Activated CD4-positive, alpha-beta T cell treated with anti-CD3 and anti-CD28 coated beads, Interleukin-2, amount 50 U/mL, for 16 hours (primary cell): ENCODE results near the gene SMIM45.

Experiments used
- DNase-seq: peaks from one replicate; pipeline ENCODE4 v3.0.0-alpha.2; 2020

Gene SMIM45

GRCh38 chr22:41915786-41916493 lies 36.0 kb upstream of the SMIM45 start:
- no peak for DNase-seq

GRCh38 chr22:41916745-41917358 lies 35.1 kb upstream of the SMIM45 start:
- DNase-seq = no peak

GRCh38 chr22:41917375-41917902 lies 34.5 kb upstream of the SMIM45 start:
- no peak for DNase-seq

GRCh38 chr22:41917903-41918791 lies 33.8 kb upstream of the SMIM45 start:
- no peak for DNase-seq

DNA sequence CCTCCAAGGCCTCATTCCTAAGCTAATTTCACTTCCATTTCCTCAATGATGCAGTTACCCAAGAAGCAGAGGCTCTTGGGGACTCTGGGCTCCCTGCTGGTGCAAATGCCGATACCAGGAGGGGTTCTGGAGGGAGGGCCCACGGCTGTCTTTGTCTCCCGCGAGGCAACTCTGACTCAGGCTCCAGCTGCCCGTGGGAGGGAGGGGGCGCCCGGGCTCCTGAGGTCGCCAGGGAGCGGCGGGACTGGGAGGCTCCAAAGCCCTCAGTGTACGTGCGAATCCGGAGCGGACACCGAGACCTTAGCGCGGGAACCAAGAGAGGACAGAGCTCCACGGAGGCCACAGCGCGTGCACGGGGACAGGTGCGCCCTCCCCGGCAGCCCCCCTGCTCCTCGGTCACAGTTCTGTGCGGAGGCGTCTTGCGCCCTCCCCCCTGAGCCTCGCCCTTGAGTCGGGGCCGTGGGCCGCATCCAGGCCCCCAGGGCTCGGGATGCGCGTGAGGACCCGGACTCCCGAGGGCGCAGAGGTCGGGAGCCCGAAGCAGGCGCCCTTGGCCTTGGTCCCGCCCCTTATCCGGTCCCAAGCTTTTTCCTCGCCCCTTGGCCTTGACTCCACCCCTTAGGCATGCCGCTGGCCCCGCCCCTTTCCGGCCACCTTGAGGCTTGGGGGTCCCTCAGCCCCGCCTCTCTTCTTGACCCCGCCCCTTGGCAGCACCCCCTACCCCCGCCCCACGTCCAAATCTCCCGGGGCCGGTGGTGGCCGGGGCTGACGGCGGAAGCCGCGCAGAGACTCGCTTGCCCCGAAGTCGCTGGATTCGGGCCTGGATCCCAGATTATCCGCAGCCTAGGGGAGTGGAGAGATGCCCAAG lies 32.4 kb upstream of the SMIM45 start:
- no peak for DNase-seq

DNA sequence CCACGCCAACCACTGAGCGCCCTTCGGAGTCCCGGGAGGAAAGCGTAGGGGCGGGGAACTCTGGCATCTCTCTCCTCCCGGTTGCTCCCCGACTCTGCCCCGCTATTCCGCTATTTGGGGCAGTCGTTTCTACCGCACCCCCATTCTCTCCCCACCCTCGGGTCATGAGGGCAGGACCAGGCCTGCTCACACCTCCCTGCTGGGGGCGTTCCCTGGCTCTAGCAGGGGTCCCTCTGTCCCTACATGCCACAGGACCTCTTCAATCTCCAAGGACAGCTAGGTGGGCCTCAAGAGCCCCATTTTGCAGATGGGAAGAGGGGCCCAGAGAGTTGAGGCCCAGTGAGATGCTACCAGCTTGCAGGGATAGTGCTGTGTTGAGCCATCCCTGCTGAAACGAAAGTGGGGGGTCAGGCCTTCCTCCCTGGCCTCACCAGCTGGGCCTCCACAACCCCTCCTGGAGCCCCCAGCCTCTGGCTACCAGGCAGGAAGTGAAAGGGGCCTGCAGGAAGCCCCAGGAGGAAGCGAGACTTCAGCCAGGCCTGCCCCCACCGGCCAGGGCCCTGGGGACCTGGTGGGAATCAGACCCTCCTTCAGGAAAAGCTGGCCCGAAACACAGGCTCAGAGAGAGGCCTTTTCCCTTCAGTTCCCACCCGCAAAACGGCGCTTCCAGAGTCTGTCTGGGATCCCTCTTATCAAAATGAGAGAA lies 31.5 kb upstream of the SMIM45 start:
- no peak for DNase-seq

GRCh38 chr22:41922328-41922727 lies 29.6 kb upstream of the SMIM45 start:
- DNase-seq = no peak

DNA sequence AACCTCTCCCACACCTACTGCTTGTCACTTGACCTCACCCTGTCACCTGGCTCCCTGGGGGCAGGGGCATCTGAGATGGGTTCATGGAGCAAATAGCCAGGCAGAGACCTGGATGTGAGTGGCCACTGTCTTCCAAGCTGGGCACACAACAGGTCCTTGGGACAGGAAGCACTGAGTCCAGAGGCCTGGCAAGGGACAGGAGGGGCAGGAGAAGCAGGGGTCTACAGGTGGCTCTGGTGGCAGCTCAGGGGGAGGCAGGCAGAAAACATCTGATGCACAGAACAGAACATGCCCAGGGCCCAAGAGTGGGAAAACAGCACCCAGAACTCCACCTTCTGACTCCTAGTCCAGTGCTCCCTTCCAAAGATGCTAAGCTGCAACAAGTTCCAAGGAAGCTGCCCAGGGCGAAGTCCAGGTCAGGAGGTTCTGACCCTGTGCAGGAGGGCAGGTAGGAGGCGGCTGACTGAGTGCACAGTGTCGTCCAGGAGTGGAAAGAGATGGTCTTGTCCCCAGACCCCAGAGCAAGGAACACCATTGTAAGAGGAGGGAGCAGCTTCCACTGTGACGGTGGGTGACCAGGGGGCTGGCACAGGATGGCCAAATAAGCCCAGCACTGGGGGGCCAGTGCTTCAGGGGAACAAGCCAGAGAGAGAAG lies 28.9 kb upstream of the SMIM45 start:
- DNase-seq = no peak

DNA sequence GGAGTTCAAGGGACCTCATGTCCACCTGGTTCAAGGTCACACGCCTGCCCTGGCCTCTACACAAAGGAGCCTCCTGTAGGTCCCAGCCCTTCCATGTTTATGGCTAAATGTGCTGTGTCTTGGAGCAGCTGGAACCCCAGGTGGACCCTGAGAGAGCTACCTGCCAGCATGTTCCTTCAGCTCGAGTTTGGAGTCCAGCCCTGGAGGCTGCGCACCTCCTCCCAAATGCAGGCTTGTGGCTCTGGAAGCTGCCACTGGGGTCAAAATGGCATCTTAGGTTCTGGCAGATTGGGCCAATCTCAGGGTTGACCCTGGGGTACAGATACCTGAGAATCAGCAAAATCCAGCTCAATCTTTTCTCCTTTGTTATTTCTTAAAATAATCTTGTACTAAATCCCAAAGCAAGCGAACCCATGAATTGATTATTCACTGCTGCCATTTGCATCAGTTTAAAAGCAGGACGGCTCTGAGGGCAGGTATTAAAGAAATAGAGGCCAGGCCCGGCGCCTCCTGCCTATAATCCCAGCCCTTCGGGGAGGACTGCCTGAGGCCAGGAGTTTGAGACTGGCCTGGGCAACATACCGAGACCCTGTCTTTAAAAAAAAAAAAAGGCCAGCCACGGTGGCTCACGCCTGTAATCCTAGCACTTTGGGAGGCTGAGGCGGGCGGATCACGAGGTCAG lies 28.2 kb upstream of the SMIM45 start:
- no peak for DNase-seq

- DNase-seq = peak; percentile 66
Observed at GRCh38 chr22:41925783-41926460, 26.0 kb upstream of the SMIM45 start.

- no peak for DNase-seq
Observed at GRCh38 chr22:41927813-41928212, 24.1 kb upstream of the SMIM45 start.

- no peak for DNase-seq
Observed at GRCh38 chr22:41928593-41929417, 23.1 kb upstream of the SMIM45 start.

- DNase-seq = no peak
Observed at GRCh38 chr22:41929418-41929810, 22.5 kb upstream of the SMIM45 start.

DNA sequence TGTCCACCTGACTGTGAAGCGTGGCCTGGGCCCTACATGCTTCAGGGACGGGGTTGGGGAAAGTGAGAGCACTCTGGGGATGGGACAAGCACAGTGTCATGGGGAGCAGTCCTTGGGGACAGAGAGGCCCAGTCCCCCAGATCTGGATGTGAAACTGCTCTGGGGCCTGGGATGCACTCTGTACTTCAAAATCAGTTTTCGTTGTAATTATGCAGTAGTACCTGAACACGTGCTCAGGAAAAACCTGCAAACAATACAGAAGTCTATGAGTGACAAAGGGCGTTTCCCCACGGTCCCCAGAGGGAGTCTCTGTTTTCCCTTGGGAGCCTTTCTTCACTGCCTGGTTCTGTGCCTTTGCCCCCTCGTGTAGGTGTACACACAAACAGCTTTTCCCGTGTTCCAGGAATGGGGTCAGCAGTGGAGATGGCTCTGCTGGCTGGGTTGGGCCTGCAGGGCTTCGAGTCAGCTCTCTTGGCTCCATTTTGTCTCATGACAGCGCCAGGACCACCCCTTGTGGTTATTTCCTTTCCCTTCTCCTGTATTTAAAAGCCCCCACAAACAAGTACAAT lies 20.2 kb upstream of the SMIM45 start:
- DNase-seq = no peak

DNA sequence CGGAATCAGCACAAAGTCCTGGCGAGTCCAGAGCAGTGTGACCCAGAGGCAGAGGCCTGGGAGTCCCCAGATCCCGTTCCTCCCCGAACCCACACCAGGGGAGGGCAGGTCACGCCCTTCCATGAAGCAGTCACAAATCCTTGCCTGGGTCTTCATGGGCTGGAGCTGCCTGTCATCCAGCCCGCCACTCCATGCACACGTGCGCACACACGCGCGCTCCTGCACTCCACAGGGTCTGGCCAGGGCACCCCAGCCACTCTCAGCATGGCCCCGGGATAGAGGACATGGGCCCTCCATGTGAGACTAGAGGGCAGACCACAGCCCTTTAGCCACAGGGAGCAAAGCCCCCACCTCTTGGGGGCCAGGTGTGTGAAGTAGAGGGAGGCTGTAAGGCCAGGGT lies 19.6 kb upstream of the SMIM45 start:
- no peak for DNase-seq

DNA sequence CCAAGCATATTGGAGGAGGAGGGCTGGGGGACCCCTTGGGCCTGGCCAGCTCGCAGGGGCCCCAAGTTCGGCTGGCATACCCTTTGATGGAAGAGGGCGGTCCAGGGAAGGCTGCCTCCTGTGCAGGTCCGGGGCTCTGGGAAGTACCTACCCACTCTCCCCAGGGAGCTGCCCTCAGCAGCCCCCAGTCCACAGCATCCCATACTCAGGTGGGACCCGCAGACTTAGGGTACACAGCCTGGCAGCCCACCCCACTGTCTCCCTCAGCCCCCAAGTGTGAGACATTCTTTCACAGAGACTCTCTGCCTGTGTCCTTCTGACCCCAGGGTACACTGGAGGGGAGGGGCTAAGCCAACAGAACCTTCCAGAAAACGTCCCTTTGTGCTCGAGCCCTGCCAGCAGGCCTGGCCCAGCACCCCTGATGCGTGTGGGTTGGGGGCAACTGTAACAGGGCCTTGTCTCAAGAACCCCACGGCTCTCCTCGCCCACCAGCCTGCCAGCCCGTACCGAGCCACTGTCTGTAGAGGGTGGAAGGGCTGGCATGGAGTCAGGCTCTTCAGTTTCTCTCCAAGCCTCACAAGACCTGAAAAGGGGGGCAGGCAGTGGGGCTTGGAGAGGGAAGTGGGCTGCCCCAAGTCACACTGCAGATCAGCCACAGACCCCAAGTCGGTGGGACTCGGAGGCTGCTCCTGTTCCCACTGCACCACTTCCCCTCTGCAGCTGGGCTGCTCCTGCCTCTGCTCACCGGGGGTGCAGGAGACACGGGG lies 18.4 kb upstream of the SMIM45 start:
- DNase-seq = no peak

GRCh38 chr22:41934284-41935014 lies 17.5 kb upstream of the SMIM45 start:
- no peak for DNase-seq
